Thyroid gland (tissue), 4 donors: ENCODE data around the gene LNX1.

Experiments used
- POLR2A ChIP-seq, 2 donors: fragments of 450-650 bp; IDR thresholded peaks; one replicate each; pipeline ENCODE4 v1.6.1; 2017; ENCODE audit warnings: antibody characterized with exemption in 2 of 2, mild to moderate bottlenecking in 2 of 2, moderate library complexity in 1 of 2
- TF ChIP-seq, protein P1 (sequence below), 6 experiments: fragments of 200-600 bp in 3 of 6; fragments of 450-650 bp in 3 of 6; sonication (generic) in 3 of 6; IDR thresholded peaks; one replicate each; pipeline ENCODE4 v1.5.1; 2016 to 2019; ENCODE audit warnings: antibody characterized with exemption in 6 of 6, mild to moderate bottlenecking in 2 of 6, inconsistent platforms in 1 of 6, moderate library complexity in 1 of 6

DNA sequence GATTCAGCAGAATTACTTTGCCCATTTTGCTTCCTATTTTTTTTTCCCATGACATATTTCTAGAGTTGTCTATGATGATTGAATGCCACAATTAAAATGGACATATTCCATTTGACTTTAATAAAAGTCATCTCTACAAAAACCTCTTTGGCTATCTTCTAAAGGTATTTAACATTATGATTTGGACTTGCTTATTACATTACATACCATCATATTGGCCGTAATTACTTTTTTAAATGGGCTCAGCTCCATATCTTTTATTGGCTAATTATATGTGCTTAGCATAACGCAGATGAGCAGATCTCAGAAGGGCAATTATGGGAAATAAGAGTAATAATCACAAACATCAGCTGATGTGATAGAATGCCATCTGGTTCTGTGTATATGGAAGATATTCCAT, 4.5 kb upstream of the LNX1 start:
- TF ChIP-seq, protein P1, sequence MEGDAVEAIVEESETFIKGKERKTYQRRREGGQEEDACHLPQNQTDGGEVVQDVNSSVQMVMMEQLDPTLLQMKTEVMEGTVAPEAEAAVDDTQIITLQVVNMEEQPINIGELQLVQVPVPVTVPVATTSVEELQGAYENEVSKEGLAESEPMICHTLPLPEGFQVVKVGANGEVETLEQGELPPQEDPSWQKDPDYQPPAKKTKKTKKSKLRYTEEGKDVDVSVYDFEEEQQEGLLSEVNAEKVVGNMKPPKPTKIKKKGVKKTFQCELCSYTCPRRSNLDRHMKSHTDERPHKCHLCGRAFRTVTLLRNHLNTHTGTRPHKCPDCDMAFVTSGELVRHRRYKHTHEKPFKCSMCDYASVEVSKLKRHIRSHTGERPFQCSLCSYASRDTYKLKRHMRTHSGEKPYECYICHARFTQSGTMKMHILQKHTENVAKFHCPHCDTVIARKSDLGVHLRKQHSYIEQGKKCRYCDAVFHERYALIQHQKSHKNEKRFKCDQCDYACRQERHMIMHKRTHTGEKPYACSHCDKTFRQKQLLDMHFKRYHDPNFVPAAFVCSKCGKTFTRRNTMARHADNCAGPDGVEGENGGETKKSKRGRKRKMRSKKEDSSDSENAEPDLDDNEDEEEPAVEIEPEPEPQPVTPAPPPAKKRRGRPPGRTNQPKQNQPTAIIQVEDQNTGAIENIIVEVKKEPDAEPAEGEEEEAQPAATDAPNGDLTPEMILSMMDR (IDR thresholded peaks at IDR 0.05): no peak
- no peak for TF ChIP-seq POLR2A (IDR thresholded peaks at IDR 0.05)
